ENCODE data around the gene SH3RF1. TPM values are rescaled to one million over a fixed set of nuclear protein-coding genes. Genes with fewer than 3 reads are reported as not detected.

SH3RF1 gene
- total and polyA plus RNA-seq, 2 of the 13 experiments (the other 11 are each of a cell fraction or from before 2014, with no cell fraction given), result 3.1 to 3.2 TPM

DNA sequence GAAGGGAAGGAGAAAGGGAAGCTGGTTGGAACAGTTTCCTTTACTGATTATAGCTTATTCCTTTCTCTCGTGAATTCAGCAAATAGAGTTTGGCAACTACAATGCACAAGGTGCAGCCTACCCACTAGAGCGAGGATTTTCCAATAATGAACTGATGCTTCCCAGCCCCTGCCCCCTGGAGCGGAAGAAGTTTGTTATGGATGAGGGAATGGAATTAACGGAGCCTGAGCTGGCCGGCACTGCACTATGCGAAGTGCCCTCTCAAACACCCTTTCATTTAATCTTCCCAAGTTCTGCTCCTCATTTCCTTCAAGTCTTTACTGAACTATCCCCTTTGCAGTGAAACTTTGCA, 218.2 kb downstream of the SH3RF1 start:
- Histone ChIP-seq H3K4me2 (ENCODE audit: low read depth, low read length) (no peak overlapping the region), H3K9ac (ENCODE audit: insufficient read depth, low read depth, low read length) (no peak overlapping the region), H3K79me2 (ENCODE audit: insufficient read depth, low read length) (no peaks in the 10 kb centered on the region), H3K27ac (ENCODE audit: extremely low read length, insufficient read depth, low read length) (no peak overlapping the region), H3K36me3 (replicated peaks in 1 of 2; ENCODE audit: control insufficient read depth in 1 of 2, insufficient read depth in 2 of 2, low read length in 2 of 2) (no peaks in the 10 kb centered on the region), H3K4me1 (ENCODE audit: insufficient read depth, low read length) (peaks cover 7% of the 10 kb centered on the region; the same call in 1 of the 2 replicates), H4K20me1 (ENCODE audit: insufficient read depth, low read length) (no peaks in the 10 kb centered on the region), H3K9me3 (ENCODE audit: low read length) (no peaks in the 10 kb centered on the region), H2AFZ (ENCODE audit: low read length) (no peak overlapping the region), H3K27me3 (ENCODE audit: control insufficient read depth in 1 of 2, insufficient read depth in 2 of 2, low read length in 2 of 2) (peaks cover 4 to 19% of the 10 kb centered on the region in 2 experiments; a peak in 4 of 5 replicates), H3K4me3 (replicated peaks in 1 of 3; ENCODE audit: insufficient read depth in 1 of 3, low read depth in 2 of 3, low read length in 3 of 3) (no peak overlapping the region)
- in situ Hi-C loops (cut with HindIII; ENCODE audit: extremely low pct_ligation_motif_present, low pct_unique_long_range_greater_than_20kb), result no loop called here
- DNase-seq (ENCODE audit: low spot score) (no peak), ATAC-seq (no peak), FAIRE-seq (no peak)
- WGBS (ENCODE audit: low lambda C conversion rate), result 76% methylated on average over 6 of the region's 6 CpGs
- intact Hi-C loops (cut with micrococcal nuclease; ENCODE audit: unreplicated experiment), result no loop called here
- CTCF ChIA-PET (ENCODE audit: low intra/inter-chr PET ratio, low total read pairs), result no interaction called here
- POLR2A ChIA-PET, result no interaction called here
- no TSS peak for BruUV-seq (replicated peaks)
- TF ChIP-seq ZNF570 (CRISPR knock-in tag; IDR thresholded peaks at IDR 0.05; ENCODE audit: borderline replicate concordance), result no peak
- TF ChIP-seq ESRRA (CRISPR knock-in tag; IDR thresholded peaks at IDR 0.05; ENCODE audit: low read depth), result no peak
- TF ChIP-seq ZNF670 (CRISPR knock-in tag; IDR thresholded peaks at IDR 0.05; ENCODE audit: borderline replicate concordance), result no peak
- no peak for TF ChIP-seq THYN1 (CRISPR knock-in tag; IDR thresholded peaks at IDR 0.05; ENCODE audit: borderline replicate concordance, low read depth)
- no peak for TF ChIP-seq CHCHD3 (CRISPR knock-in tag; IDR thresholded peaks at IDR 0.05)
- TF ChIP-seq, protein P1, sequence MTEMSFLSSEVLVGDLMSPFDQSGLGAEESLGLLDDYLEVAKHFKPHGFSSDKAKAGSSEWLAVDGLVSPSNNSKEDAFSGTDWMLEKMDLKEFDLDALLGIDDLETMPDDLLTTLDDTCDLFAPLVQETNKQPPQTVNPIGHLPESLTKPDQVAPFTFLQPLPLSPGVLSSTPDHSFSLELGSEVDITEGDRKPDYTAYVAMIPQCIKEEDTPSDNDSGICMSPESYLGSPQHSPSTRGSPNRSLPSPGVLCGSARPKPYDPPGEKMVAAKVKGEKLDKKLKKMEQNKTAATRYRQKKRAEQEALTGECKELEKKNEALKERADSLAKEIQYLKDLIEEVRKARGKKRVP (CRISPR knock-in tag; IDR thresholded peaks at IDR 0.05), result no peak
- no peak for TF ChIP-seq ZNF589 (CRISPR knock-in tag; conservative IDR thresholded peaks at IDR 0.05)
- TF ChIP-seq CC2D1A (CRISPR knock-in tag; IDR thresholded peaks at IDR 0.05), result no peak
- no peak for TF ChIP-seq SKI (IDR thresholded peaks at IDR 0.05; ENCODE audit: partially characterized antibody)
- TF ChIP-seq POLR2AphosphoS2 (IDR thresholded peaks at IDR 0.05; ENCODE audit: low read depth, low read length), result no peak
- no peak for TF ChIP-seq NPAS2 (CRISPR knock-in tag; IDR thresholded peaks at IDR 0.05; ENCODE audit: borderline replicate concordance)
- TF ChIP-seq, protein P2, sequence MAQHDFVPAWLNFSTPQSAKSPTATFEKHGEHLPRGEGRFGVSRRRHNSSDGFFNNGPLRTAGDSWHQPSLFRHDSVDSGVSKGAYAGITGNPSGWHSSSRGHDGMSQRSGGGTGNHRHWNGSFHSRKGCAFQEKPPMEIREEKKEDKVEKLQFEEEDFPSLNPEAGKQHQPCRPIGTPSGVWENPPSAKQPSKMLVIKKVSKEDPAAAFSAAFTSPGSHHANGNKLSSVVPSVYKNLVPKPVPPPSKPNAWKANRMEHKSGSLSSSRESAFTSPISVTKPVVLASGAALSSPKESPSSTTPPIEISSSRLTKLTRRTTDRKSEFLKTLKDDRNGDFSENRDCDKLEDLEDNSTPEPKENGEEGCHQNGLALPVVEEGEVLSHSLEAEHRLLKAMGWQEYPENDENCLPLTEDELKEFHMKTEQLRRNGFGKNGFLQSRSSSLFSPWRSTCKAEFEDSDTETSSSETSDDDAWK (CRISPR knock-in tag; IDR thresholded peaks at IDR 0.05), result no peak
- TF ChIP-seq, protein P3, sequence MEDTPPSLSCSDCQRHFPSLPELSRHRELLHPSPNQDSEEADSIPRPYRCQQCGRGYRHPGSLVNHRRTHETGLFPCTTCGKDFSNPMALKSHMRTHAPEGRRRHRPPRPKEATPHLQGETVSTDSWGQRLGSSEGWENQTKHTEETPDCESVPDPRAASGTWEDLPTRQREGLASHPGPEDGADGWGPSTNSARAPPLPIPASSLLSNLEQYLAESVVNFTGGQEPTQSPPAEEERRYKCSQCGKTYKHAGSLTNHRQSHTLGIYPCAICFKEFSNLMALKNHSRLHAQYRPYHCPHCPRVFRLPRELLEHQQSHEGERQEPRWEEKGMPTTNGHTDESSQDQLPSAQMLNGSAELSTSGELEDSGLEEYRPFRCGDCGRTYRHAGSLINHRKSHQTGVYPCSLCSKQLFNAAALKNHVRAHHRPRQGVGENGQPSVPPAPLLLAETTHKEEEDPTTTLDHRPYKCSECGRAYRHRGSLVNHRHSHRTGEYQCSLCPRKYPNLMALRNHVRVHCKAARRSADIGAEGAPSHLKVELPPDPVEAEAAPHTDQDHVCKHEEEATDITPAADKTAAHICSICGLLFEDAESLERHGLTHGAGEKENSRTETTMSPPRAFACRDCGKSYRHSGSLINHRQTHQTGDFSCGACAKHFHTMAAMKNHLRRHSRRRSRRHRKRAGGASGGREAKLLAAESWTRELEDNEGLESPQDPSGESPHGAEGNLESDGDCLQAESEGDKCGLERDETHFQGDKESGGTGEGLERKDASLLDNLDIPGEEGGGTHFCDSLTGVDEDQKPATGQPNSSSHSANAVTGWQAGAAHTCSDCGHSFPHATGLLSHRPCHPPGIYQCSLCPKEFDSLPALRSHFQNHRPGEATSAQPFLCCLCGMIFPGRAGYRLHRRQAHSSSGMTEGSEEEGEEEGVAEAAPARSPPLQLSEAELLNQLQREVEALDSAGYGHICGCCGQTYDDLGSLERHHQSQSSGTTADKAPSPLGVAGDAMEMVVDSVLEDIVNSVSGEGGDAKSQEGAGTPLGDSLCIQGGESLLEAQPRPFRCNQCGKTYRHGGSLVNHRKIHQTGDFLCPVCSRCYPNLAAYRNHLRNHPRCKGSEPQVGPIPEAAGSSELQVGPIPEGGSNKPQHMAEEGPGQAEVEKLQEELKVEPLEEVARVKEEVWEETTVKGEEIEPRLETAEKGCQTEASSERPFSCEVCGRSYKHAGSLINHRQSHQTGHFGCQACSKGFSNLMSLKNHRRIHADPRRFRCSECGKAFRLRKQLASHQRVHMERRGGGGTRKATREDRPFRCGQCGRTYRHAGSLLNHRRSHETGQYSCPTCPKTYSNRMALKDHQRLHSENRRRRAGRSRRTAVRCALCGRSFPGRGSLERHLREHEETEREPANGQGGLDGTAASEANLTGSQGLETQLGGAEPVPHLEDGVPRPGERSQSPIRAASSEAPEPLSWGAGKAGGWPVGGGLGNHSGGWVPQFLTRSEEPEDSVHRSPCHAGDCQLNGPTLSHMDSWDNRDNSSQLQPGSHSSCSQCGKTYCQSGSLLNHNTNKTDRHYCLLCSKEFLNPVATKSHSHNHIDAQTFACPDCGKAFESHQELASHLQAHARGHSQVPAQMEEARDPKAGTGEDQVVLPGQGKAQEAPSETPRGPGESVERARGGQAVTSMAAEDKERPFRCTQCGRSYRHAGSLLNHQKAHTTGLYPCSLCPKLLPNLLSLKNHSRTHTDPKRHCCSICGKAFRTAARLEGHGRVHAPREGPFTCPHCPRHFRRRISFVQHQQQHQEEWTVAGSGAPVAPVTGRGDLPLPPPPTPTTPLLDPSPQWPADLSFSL (CRISPR knock-in tag; IDR thresholded peaks at IDR 0.05), result no peak

All from HepG2 (cell line).